Dendritic cell treated with granulocyte-macrophage colony-stimulating factor and Interleukin-4, amounts not matched to agents 40 ng/mL and 50 ng/mL, for 4 days (primary cell): ENCODE measurements around the gene KCNB1.

Experiments
- H3K27ac Mint-ChIP-seq: one replicate; pipeline ENCODE4 v1.8.0; 2022; ENCODE audit warnings: mild to moderate bottlenecking, mixed read lengths
- H3K27me3 Mint-ChIP-seq: one replicate; pipeline ENCODE4 v1.8.0; 2022; ENCODE audit warnings: mild to moderate bottlenecking, mixed read lengths
- H3K36me3 Mint-ChIP-seq: one replicate; pipeline ENCODE4 v1.8.0; 2022; ENCODE audit warnings: low read depth, mixed read lengths
- H3K4me1 Mint-ChIP-seq: one replicate; pipeline ENCODE4 v1.8.0; 2022; ENCODE audit warnings: low read depth, mixed read lengths
- H3K4me3 Mint-ChIP-seq: one replicate; pipeline ENCODE4 v1.8.0; 2022; ENCODE audit warnings: mild to moderate bottlenecking, moderate library complexity, mixed read lengths
- H3K9me3 Mint-ChIP-seq: one replicate; pipeline ENCODE4 v1.8.0; 2022; ENCODE audit warnings: mixed read lengths
- intact Hi-C: fragments of 100-400 bp; cut with micrococcal nuclease; formaldehyde crosslinking; loops from one replicate; pipeline ENCODE4 v1.15.0; 2022

Gene KCNB1

GRCh38 chr20:49398401-49399144 is 83.9 kb downstream of the KCNB1 start:
- H3K9me3 Mint-ChIP-seq, result no peaks in the 10 kb centered on the region
- H3K27ac Mint-ChIP-seq, result no peak overlapping the region
- intact Hi-C loops, result no loop called here
- peaks cover 4% of the 10 kb centered on the region for H3K27me3 Mint-ChIP-seq
- H3K4me1 Mint-ChIP-seq, result no peaks in the 10 kb centered on the region
- H3K4me3 Mint-ChIP-seq, result no peak overlapping the region
- H3K36me3 Mint-ChIP-seq, result no peaks in the 10 kb centered on the region

GRCh38 chr20:49397525-49397924 is 84.9 kb downstream of the KCNB1 start:
- H3K27ac Mint-ChIP-seq, result no peak overlapping the region
- no peaks in the 10 kb centered on the region for H3K4me1 Mint-ChIP-seq
- intact Hi-C loops, result no loop called here

GRCh38 chr20:49396230-49396629 is 86.2 kb downstream of the KCNB1 start:
- H3K9me3 Mint-ChIP-seq, result no peaks in the 10 kb centered on the region
- H3K27me3 Mint-ChIP-seq, result peaks cover 7% of the 10 kb centered on the region
- H3K4me1 Mint-ChIP-seq, result no peaks in the 10 kb centered on the region
- H3K27ac Mint-ChIP-seq, result no peak overlapping the region
- H3K36me3 Mint-ChIP-seq, result no peaks in the 10 kb centered on the region
- intact Hi-C loops, result no loop called here
- no peak overlapping the region for H3K4me3 Mint-ChIP-seq

More at GRCh38 chr20:49397525-49397924, 84.9 kb downstream of the KCNB1 start:
- Mint-ChIP-seq H3K9me3 (no peaks in the 10 kb centered on the region), H3K4me3 (no peak overlapping the region), H3K36me3 (no peaks in the 10 kb centered on the region), H3K27me3 (peaks cover 6% of the 10 kb centered on the region)

- no peak overlapping the region for H3K27ac Mint-ChIP-seq
- H3K36me3 Mint-ChIP-seq, result no peaks in the 10 kb centered on the region
- intact Hi-C loops, result no loop called here
- H3K4me1 Mint-ChIP-seq, result no peaks in the 10 kb centered on the region
- no peaks in the 10 kb centered on the region for H3K9me3 Mint-ChIP-seq
- H3K4me3 Mint-ChIP-seq, result no peak overlapping the region
- H3K27me3 Mint-ChIP-seq, result peaks cover 7% of the 10 kb centered on the region
Measured at GRCh38 chr20:49395659-49396058, 86.8 kb downstream of the KCNB1 start.

- no peaks in the 10 kb centered on the region for H3K4me1 Mint-ChIP-seq
- H3K4me3 Mint-ChIP-seq, result no peak overlapping the region
- H3K27ac Mint-ChIP-seq, result no peak overlapping the region
- no peaks in the 10 kb centered on the region for H3K36me3 Mint-ChIP-seq
- H3K27me3 Mint-ChIP-seq, result peaks cover 7% of the 10 kb centered on the region
- intact Hi-C loops, result no loop called here
- no peaks in the 10 kb centered on the region for H3K9me3 Mint-ChIP-seq
Measured at GRCh38 chr20:49395183-49395582, 87.3 kb downstream of the KCNB1 start.

GRCh38 chr20:49394757-49395156 is 87.7 kb downstream of the KCNB1 start:
- Mint-ChIP-seq H3K4me3 (no peak overlapping the region), H3K36me3 (no peaks in the 10 kb centered on the region), H3K27ac (no peak overlapping the region), H3K27me3 (peaks cover 8% of the 10 kb centered on the region), H3K4me1 (no peaks in the 10 kb centered on the region), H3K9me3 (no peaks in the 10 kb centered on the region)
- intact Hi-C loops, result no loop called here

GRCh38 chr20:49394264-49394663 is 88.2 kb downstream of the KCNB1 start:
- Mint-ChIP-seq H3K4me1 (no peaks in the 10 kb centered on the region), H3K36me3 (no peaks in the 10 kb centered on the region), H3K4me3 (no peak overlapping the region), H3K27me3 (peaks cover 11% of the 10 kb centered on the region), H3K27ac (no peak overlapping the region), H3K9me3 (no peaks in the 10 kb centered on the region)
- intact Hi-C loops, result no loop called here

- H3K4me3 Mint-ChIP-seq, result no peak overlapping the region
- intact Hi-C loops, result no loop called here
- no peaks in the 10 kb centered on the region for H3K36me3 Mint-ChIP-seq
- H3K27me3 Mint-ChIP-seq, result peaks cover 11% of the 10 kb centered on the region
- H3K9me3 Mint-ChIP-seq, result no peaks in the 10 kb centered on the region
- H3K27ac Mint-ChIP-seq, result no peak overlapping the region
- H3K4me1 Mint-ChIP-seq, result no peaks in the 10 kb centered on the region
Measured at GRCh38 chr20:49393803-49394202, 88.7 kb downstream of the KCNB1 start.

GRCh38 chr20:49392745-49393144 is 89.7 kb downstream of the KCNB1 start:
- Mint-ChIP-seq H3K4me1 (no peaks in the 10 kb centered on the region), H3K4me3 (no peak overlapping the region), H3K27ac (no peak overlapping the region), H3K27me3 (peaks cover 16% of the 10 kb centered on the region), H3K9me3 (no peaks in the 10 kb centered on the region), H3K36me3 (no peaks in the 10 kb centered on the region)
- intact Hi-C loops, result no loop called here

- intact Hi-C loops, result no loop called here
- H3K27me3 Mint-ChIP-seq, result peaks cover 21% of the 10 kb centered on the region
Measured at GRCh38 chr20:49391404-49392245, 90.8 kb downstream of the KCNB1 start.

GRCh38 chr20:49389854-49390253 is 92.6 kb downstream of the KCNB1 start:
- Mint-ChIP-seq H3K4me3 (no peak overlapping the region), H3K9me3 (peaks cover 13% of the 10 kb centered on the region), H3K27ac (no peak overlapping the region), H3K27me3 (peaks cover 21% of the 10 kb centered on the region), H3K36me3 (no peaks in the 10 kb centered on the region), H3K4me1 (no peaks in the 10 kb centered on the region)
- intact Hi-C loops, result loop anchor here (10.0 kb wide), 1 partner anchor 95 kb away; the partner anchor contains the start of gene KCNB1

More at GRCh38 chr20:49391404-49392245, 90.8 kb downstream of the KCNB1 start:
- no peak overlapping the region for H3K27ac Mint-ChIP-seq
- no peaks in the 10 kb centered on the region for H3K36me3 Mint-ChIP-seq
- H3K4me1 Mint-ChIP-seq, result no peaks in the 10 kb centered on the region
- H3K9me3 Mint-ChIP-seq, result no peaks in the 10 kb centered on the region
- no peak overlapping the region for H3K4me3 Mint-ChIP-seq

- intact Hi-C loops, result loop anchor here (10.0 kb wide), 1 partner anchor 96 kb away; the partner anchor contains the start of gene KCNB1
- H3K4me1 Mint-ChIP-seq, result peaks cover 4% of the 10 kb centered on the region
- H3K4me3 Mint-ChIP-seq, result no peak overlapping the region
- H3K9me3 Mint-ChIP-seq, result peaks cover 13% of the 10 kb centered on the region
- no peak overlapping the region for H3K27ac Mint-ChIP-seq
- peaks cover 21% of the 10 kb centered on the region for H3K27me3 Mint-ChIP-seq
- no peaks in the 10 kb centered on the region for H3K36me3 Mint-ChIP-seq
Measured at GRCh38 chr20:49388744-49389143, 93.7 kb downstream of the KCNB1 start.

GRCh38 chr20:49387581-49387939 is 94.9 kb downstream of the KCNB1 start:
- Mint-ChIP-seq H3K4me3 (no peak overlapping the region), H3K27ac (no peak overlapping the region), H3K9me3 (peaks cover 13% of the 10 kb centered on the region), H3K27me3 (peaks cover 19% of the 10 kb centered on the region), H3K4me1 (peaks cover 4% of the 10 kb centered on the region), H3K36me3 (no peaks in the 10 kb centered on the region)
- intact Hi-C loops, result loop anchor here (10.0 kb wide), 1 partner anchor 97 kb away; the partner anchor contains the start of gene KCNB1

GRCh38 chr20:49386848-49387580 is 95.5 kb downstream of the KCNB1 start:
- peaks cover 13% of the 10 kb centered on the region for H3K9me3 Mint-ChIP-seq
- H3K36me3 Mint-ChIP-seq, result no peaks in the 10 kb centered on the region
- no peak overlapping the region for H3K4me3 Mint-ChIP-seq
- intact Hi-C loops, result loop anchor here (10.0 kb wide), 1 partner anchor 98 kb away; the partner anchor contains the start of gene KCNB1
- H3K27ac Mint-ChIP-seq, result no peak overlapping the region
- H3K4me1 Mint-ChIP-seq, result peaks cover 4% of the 10 kb centered on the region
- H3K27me3 Mint-ChIP-seq, result peaks cover 18% of the 10 kb centered on the region
